H1 (cell line): ENCODE results near the gene C16orf95. TPM values are rescaled to one million over a fixed set of nuclear protein-coding genes. Genes with fewer than 3 reads are reported as not detected.

Source experiments
- CTCF ChIA-PET: fragments of 300-600 bp; sonication (Branson Sonifier 250); formaldehyde crosslinking; loops from one replicate; lab custom pipeline; 2021; ENCODE audit not compliant: partially characterized antibody; lab: Charles Lee
- POLR2A ChIA-PET: fragments of 300-600 bp; sonication (Branson Sonifier 250); formaldehyde crosslinking; loops from one replicate; lab custom pipeline; 2021; ENCODE audit warnings: inconsistent platforms; ENCODE audit not compliant: partially characterized antibody; lab: Charles Lee
- DNase-seq, 2 experiments: peaks; one replicate each; pipeline versions ENCODE4 v3.0.0 to v3.0.0-alpha.2; 2010 to 2022; ENCODE audit warnings: low spot score in 2 of 2, low read depth in 1 of 2, mixed read lengths in 1 of 2
- FAIRE-seq: peaks from 2 replicates; lab custom pipeline; 2011; peaks lifted over from hg19 to GRCh38; lab: Jason Lieb, UNC
- H2AFZ ChIP-seq: 2 replicates; pipeline ENCODE4 v1.8.1; 2012; ENCODE audit warnings: low read length, inconsistent platforms
- H2AK5ac ChIP-seq: 2 replicates; pipeline ENCODE4 v1.6.1; 2013; ENCODE audit warnings: low read depth, low read length
- H2BK120ac ChIP-seq: replicated peaks from 2 replicates; pipeline ENCODE3; 2013; ENCODE audit warnings: low read depth, low read length, inconsistent platforms
- H2BK12ac ChIP-seq: 2 replicates; pipeline ENCODE4 v1.6.1; 2013; ENCODE audit warnings: low read depth, low read length
- H2BK15ac ChIP-seq: 2 replicates; pipeline ENCODE4 v1.6.1; 2013; ENCODE audit warnings: low read length
- H2BK20ac ChIP-seq: 2 replicates; pipeline ENCODE4 v1.6.1; 2013; ENCODE audit warnings: low read length
- H2BK5ac ChIP-seq: 2 replicates; pipeline ENCODE4 v1.6.1; 2013; ENCODE audit warnings: low read depth, low read length
- H3K14ac ChIP-seq: 2 replicates; pipeline ENCODE4 v1.6.1; 2013; ENCODE audit warnings: inconsistent platforms; ENCODE audit not compliant: insufficient read length
- H3K18ac ChIP-seq: 2 replicates; pipeline ENCODE4 v1.6.1; 2013; ENCODE audit warnings: low read length; ENCODE audit errors: extremely low read depth
- H3K23ac ChIP-seq: 2 replicates; pipeline ENCODE4 v1.6.1; 2013; ENCODE audit warnings: inconsistent platforms; ENCODE audit not compliant: insufficient read length
- H3K23me2 ChIP-seq: 2 replicates; pipeline ENCODE4 v1.6.1; 2013; ENCODE audit warnings: low read depth, low read length
- H3K27ac ChIP-seq: 2 replicates; pipeline ENCODE4 v1.6.1; 2011; ENCODE audit warnings: low read depth, low read length, inconsistent platforms
- H3K27me3 ChIP-seq, 4 experiments: replicated peaks in 1 of 4; 1 replicate in 1 of 4; 2 replicates in 3 of 4; pipeline versions ENCODE4 v1.6.1 to v1.8.1; 2011 to 2013; ENCODE audit warnings: low read length in 3 of 4, mild to moderate bottlenecking in 3 of 4, inconsistent platforms in 2 of 4, mixed read lengths in 2 of 4, moderate library complexity in 1 of 4; ENCODE audit not compliant: control insufficient read depth in 3 of 4, insufficient read depth in 3 of 4; ENCODE audit errors: extremely low read depth in 1 of 4
- H3K36me3 ChIP-seq, 4 experiments: 2 replicates each; pipeline versions ENCODE4 v1.6.1 to v1.8.1; 2011 to 2013; ENCODE audit warnings: mild to moderate bottlenecking in 4 of 4, low read length in 3 of 4, moderate library complexity in 2 of 4, control low read depth in 1 of 4, inconsistent platforms in 1 of 4; ENCODE audit not compliant: insufficient read depth in 4 of 4, control insufficient read depth in 2 of 4
- H3K4ac ChIP-seq: replicated peaks from 2 replicates; pipeline ENCODE3; 2013; ENCODE audit warnings: low read length, low read depth, mixed read lengths, inconsistent platforms; ENCODE audit not compliant: insufficient read length
- H3K4me1 ChIP-seq, 4 experiments: replicated peaks in 1 of 4; 1 replicate in 1 of 4; 2 replicates in 3 of 4; pipeline versions ENCODE4 v1.6.1 to v1.8.1; 2011 to 2013; ENCODE audit warnings: low read length in 3 of 4, inconsistent platforms in 2 of 4, mixed read lengths in 1 of 4; ENCODE audit not compliant: insufficient read depth in 4 of 4, control insufficient read depth in 3 of 4
- H3K4me2 ChIP-seq, 2 experiments: 2 replicates each; pipeline versions ENCODE4 v1.6.1 to v1.8.1; 2011 to 2013; ENCODE audit warnings: low read depth in 2 of 2, low read length in 2 of 2, control low read depth in 1 of 2, inconsistent platforms in 1 of 2, mild to moderate bottlenecking in 1 of 2; ENCODE audit not compliant: insufficient read depth in 1 of 2
- H3K4me3 ChIP-seq, 4 experiments: fragments of 200-600, 300-600 bp in 1 of 4; sonication (generic), shearing (Covaris generic), sonication (Bioruptor Twin) in 1 of 4; 2 replicates each; pipeline versions ENCODE4 v1.5.1 to v1.8.1; 2011 to 2016; ENCODE audit warnings: low read length in 4 of 4, low read depth in 3 of 4, control low read depth in 2 of 4, inconsistent platforms in 2 of 4, mild to moderate bottlenecking in 2 of 4, mixed read lengths in 1 of 4, moderate library complexity in 1 of 4; ENCODE audit not compliant: insufficient read depth in 2 of 4; ENCODE audit errors: extremely low read depth in 1 of 4
- H3K56ac ChIP-seq: replicated peaks from 2 replicates; pipeline ENCODE3; 2013; ENCODE audit warnings: low read depth, mild to moderate bottlenecking, mixed read lengths, low read length, inconsistent platforms; ENCODE audit not compliant: insufficient read length
- H3K79me1 ChIP-seq: 2 replicates; pipeline ENCODE4 v1.6.1; 2013; ENCODE audit warnings: low read depth, low read length, control low read depth
- H3K79me2 ChIP-seq, 2 experiments: 2 replicates each; pipeline versions ENCODE4 v1.6.1 to v1.8.1; 2012 to 2013; ENCODE audit warnings: low read length in 2 of 2, mild to moderate bottlenecking in 2 of 2, inconsistent platforms in 1 of 2; ENCODE audit not compliant: insufficient read depth in 2 of 2, control insufficient read depth in 1 of 2
- H3K9ac ChIP-seq, 4 experiments: replicated peaks in 1 of 4; 1 replicate in 1 of 4; 2 replicates in 3 of 4; pipeline versions ENCODE4 v1.6.1 to v1.8.1; 2011 to 2013; ENCODE audit warnings: low read depth in 3 of 4, low read length in 3 of 4, control low read depth in 2 of 4, mild to moderate bottlenecking in 2 of 4, moderate library complexity in 2 of 4, inconsistent platforms in 1 of 4; ENCODE audit errors: extremely low read depth in 1 of 4
- H3K9me3 ChIP-seq, 2 experiments: 2 replicates each; pipeline versions ENCODE4 v1.6.1 to v1.8.1; 2012 to 2013; ENCODE audit warnings: mild to moderate bottlenecking in 2 of 2, moderate library complexity in 2 of 2, control low read depth in 1 of 2, inconsistent platforms in 1 of 2, low read depth in 1 of 2, low read length in 1 of 2, mixed read lengths in 1 of 2; ENCODE audit not compliant: insufficient read depth in 2 of 2
- H4K20me1 ChIP-seq, 2 experiments: replicated peaks in 1 of 2; 2 replicates each; pipeline versions ENCODE3 to v1.8.1; 2011 to 2013; ENCODE audit warnings: inconsistent platforms in 2 of 2, low read length in 2 of 2, mild to moderate bottlenecking in 1 of 2; ENCODE audit not compliant: insufficient read depth in 2 of 2, control insufficient read depth in 1 of 2
- H4K5ac ChIP-seq: 2 replicates; pipeline ENCODE4 v1.6.1; 2013; ENCODE audit warnings: low read length, low read depth, mixed read lengths, inconsistent platforms; ENCODE audit not compliant: insufficient read length
- H4K8ac ChIP-seq: 2 replicates; pipeline ENCODE4 v1.8.0; 2013; ENCODE audit warnings: mild to moderate bottlenecking, moderate library complexity, low read length, inconsistent platforms; ENCODE audit not compliant: insufficient read depth; ENCODE audit errors: extremely low read depth
- H4K91ac ChIP-seq: replicated peaks from 2 replicates; pipeline ENCODE3; 2013; ENCODE audit warnings: low read length, mixed read lengths, inconsistent platforms; ENCODE audit not compliant: insufficient read length
- BCL11A ChIP-seq, 2 experiments: IDR thresholded peaks; one replicate each; pipeline ENCODE4 v1.6.1; 2011; ENCODE audit warnings: low read depth in 2 of 2, low read length in 2 of 2, mild to moderate bottlenecking in 2 of 2
- EGR1 ChIP-seq: IDR thresholded peaks from 2 replicates; pipeline ENCODE4 v1.6.1; 2011; ENCODE audit warnings: low read depth, low read length, borderline replicate concordance
- HDAC2 ChIP-seq, 2 experiments: fragments of 300-600 bp in 1 of 2; sonication (generic) in 1 of 2; IDR thresholded peaks; 2 replicates each; pipeline ENCODE4 v1.6.1; 2011 to 2012; ENCODE audit warnings: low read depth in 2 of 2, low read length in 2 of 2, mild to moderate bottlenecking in 2 of 2, moderate library complexity in 2 of 2, borderline replicate concordance in 1 of 2, inconsistent platforms in 1 of 2
- KDM1A ChIP-seq: fragments of 200-600, 300-600 bp; sonication (generic); IDR thresholded peaks from 2 replicates; pipeline ENCODE4 v1.7.1; 2016; ENCODE audit warnings: mild to moderate bottlenecking, low read length, borderline replicate concordance
- NRF1 ChIP-seq: IDR thresholded peaks from 2 replicates; pipeline ENCODE4 v1.6.1; 2011; ENCODE audit warnings: mild to moderate bottlenecking, low read depth, low read length, improper control_type of control experiment
- POLR2A ChIP-seq, 2 experiments: IDR thresholded peaks; 1 replicate in 1 of 2; 2 replicates in 1 of 2; pipeline ENCODE4 v1.6.1; 2011; ENCODE audit warnings: low read depth in 2 of 2, low read length in 2 of 2, mild to moderate bottlenecking in 2 of 2; ENCODE audit errors: control extremely low read depth in 1 of 2
- POLR2AphosphoS5 ChIP-seq: IDR thresholded peaks from 2 replicates; pipeline ENCODE4 v1.6.1; 2011; ENCODE audit warnings: low read depth, low read length
- POU5F1 ChIP-seq: IDR thresholded peaks from 2 replicates; pipeline ENCODE4 v1.6.1; 2011; ENCODE audit warnings: low read depth, mild to moderate bottlenecking, low read length, moderate library complexity
- RBBP5 ChIP-seq: IDR thresholded peaks from 2 replicates; pipeline ENCODE4 v1.7.1; 2012; ENCODE audit warnings: low read depth, mild to moderate bottlenecking, inconsistent platforms, low read length, moderate library complexity, borderline replicate concordance
- RFX5 ChIP-seq: IDR thresholded peaks from 2 replicates; pipeline ENCODE4 v1.6.1; 2011; ENCODE audit warnings: low read depth, low read length, improper control_type of control experiment, borderline replicate concordance
- TCF12 ChIP-seq: IDR thresholded peaks from 2 replicates; pipeline ENCODE4 v1.6.1; 2011; ENCODE audit warnings: low read depth, mild to moderate bottlenecking, low read length
- WGBS, 2 experiments: shearing (Covaris generic) in 1 of 2; methylation state at CpG; one replicate each; pipeline versions ENCODE4 v1.1.6 to v1.1.7; 2013 to 2015; ENCODE audit warnings: low lambda C conversion rate in 2 of 2, mixed read lengths in 2 of 2, inconsistent platforms in 1 of 2, low coverage in 1 of 2, missing lambda C conversion rate in 1 of 2; ENCODE audit not compliant: insufficient replicate concordance in 2 of 2, insufficient coverage in 1 of 2, insufficient read length in 1 of 2; ENCODE audit errors: extremely low coverage in 1 of 2, missing lambda C conversion rate in 1 of 2; 5-methylcytosine and 5-hydroxymethylcytosine counted together
- polyA plus RNA-seq, 7 experiments: library from polyadenylated mRNA; depleted of rRNA in 3 of 7; stranded (reverse) in 5 of 7; unstranded in 2 of 7; fragments of >200 nt in 5 of 7; fragments of 200-250 nt in 2 of 7; gene quantifications; 1 replicate in 5 of 7; 2 replicates in 1 of 7; 4 replicates in 1 of 7; pipeline versions ENCODE4 v1.2.1 to v1.2.3, GENCODE V29; 2011 to 2013; ENCODE audit warnings: missing spikeins in 2 of 7, mixed read lengths in 2 of 7
- total RNA-seq: library from RNA; stranded (reverse); fragmentation: NEBNext Ultra II Directional; extraction: Animal tissue kit (Norgen Biotek cat#: 25700); gene quantifications from 2 replicates; pipeline ENCODE4 v1.2.1, GENCODE V29; 2021
- TF ChIP-seq, protein P1 (sequence below): IDR thresholded peaks from 2 replicates; pipeline ENCODE4 v1.6.1; 2011; ENCODE audit warnings: low read length, improper control_type of control experiment
- TF ChIP-seq, protein P2 (sequence below): IDR thresholded peaks from 2 replicates; pipeline ENCODE4 v1.6.1; 2011; ENCODE audit warnings: low read depth, mild to moderate bottlenecking, low read length; ENCODE audit not compliant: insufficient read depth

C16orf95 gene
- total and polyA plus RNA-seq, 2 of the 8 experiments (the other 6 are each of a cell fraction or from before 2014, with no cell fraction given): 5.0 to 5.4 TPM

DNA sequence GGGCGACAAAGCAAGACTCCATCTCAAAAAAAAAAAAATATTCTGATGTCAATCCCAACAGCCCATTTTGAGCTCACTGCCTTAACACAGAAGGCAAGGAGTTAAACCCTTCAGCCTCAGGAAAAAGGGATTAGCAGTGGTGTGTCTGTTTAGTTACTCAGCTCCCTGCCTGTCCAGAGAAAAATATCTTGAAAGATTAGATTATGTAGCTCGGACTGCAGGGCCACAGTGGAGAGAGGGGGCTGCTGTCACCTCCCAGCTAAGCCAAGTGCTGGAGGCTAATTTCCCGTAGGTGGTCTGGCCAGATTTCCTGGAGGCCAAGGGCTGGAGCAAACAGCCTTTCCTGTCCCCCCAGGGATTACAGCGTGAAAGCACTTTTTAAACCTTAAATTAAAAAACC lies 50.3 kb downstream of the C16orf95 start:
- Histone ChIP-seq H3K9ac (no peak overlapping the region), H3K4me1 (no peaks in the 10 kb centered on the region), H2BK20ac (no peak overlapping the region), H3K79me1 (no peaks in the 10 kb centered on the region), H3K36me3 (no peaks in the 10 kb centered on the region), H4K20me1 (no peaks in the 10 kb centered on the region), H2BK12ac (no peak overlapping the region), H3K4me2 (no peak overlapping the region), H4K91ac (no peak overlapping the region), H3K27me3 (no peaks in the 10 kb centered on the region), H3K79me2 (no peaks in the 10 kb centered on the region), H2BK15ac (no peak overlapping the region), H2AFZ (no peak overlapping the region), H4K5ac (no peak overlapping the region), H2AK5ac (no peak overlapping the region), H3K23me2 (no peaks in the 10 kb centered on the region; the same call in 1 of the 2 replicates), H3K18ac (no peak overlapping the region), H3K4me3 (no peak overlapping the region), H2BK120ac (no peak overlapping the region), H3K9me3 (no peaks in the 10 kb centered on the region), H3K23ac (no peak overlapping the region), H3K27ac (no peak overlapping the region), H2BK5ac (no peak overlapping the region), H3K4ac (no peak overlapping the region), H4K8ac (no peak overlapping the region), H3K14ac (no peak overlapping the region), H3K56ac (no peak overlapping the region)
- CTCF ChIA-PET: interaction anchor here (0.6 to 10.7 kb wide), 5 partner anchors 9 to 50 kb away, joined by 3 to 62 read pairs (median 5); no protein-coding TSS in a partner anchor
- POLR2A ChIA-PET: no interaction called here
- DNase-seq (no peak), FAIRE-seq (no peak)
- WGBS, 2 experiments: 90% methylated on average over 3 of the region's 4 CpGs; no CpG with 5 or more reads in 1 of the 2 experiments
- no peak for TF ChIP-seq POU5F1
- TF ChIP-seq TCF12: no peak
- TF ChIP-seq HDAC2 (IDR thresholded peaks at IDR 0.05; ENCODE audit: borderline replicate concordance in 1 of 2, low read depth in 2 of 2, low read length in 2 of 2): no peak
- no peak for TF ChIP-seq RBBP5
- TF ChIP-seq POLR2AphosphoS5: no peak
- no peak for TF ChIP-seq KDM1A
- TF ChIP-seq, protein P1, sequence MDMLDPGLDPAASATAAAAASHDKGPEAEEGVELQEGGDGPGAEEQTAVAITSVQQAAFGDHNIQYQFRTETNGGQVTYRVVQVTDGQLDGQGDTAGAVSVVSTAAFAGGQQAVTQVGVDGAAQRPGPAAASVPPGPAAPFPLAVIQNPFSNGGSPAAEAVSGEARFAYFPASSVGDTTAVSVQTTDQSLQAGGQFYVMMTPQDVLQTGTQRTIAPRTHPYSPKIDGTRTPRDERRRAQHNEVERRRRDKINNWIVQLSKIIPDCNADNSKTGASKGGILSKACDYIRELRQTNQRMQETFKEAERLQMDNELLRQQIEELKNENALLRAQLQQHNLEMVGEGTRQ: no peak
- TF ChIP-seq RFX5: no peak
- TF ChIP-seq, protein P2, sequence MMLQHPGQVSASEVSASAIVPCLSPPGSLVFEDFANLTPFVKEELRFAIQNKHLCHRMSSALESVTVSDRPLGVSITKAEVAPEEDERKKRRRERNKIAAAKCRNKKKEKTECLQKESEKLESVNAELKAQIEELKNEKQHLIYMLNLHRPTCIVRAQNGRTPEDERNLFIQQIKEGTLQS: no peak
- no peak for TF ChIP-seq BCL11A (IDR thresholded peaks at IDR 0.05; ENCODE audit: low read depth in 2 of 2, low read length in 2 of 2)
- no peak for TF ChIP-seq POLR2A (IDR thresholded peaks at IDR 0.05; ENCODE audit: control extremely low read depth in 1 of 2, low read depth in 2 of 2, low read length in 2 of 2)
- TF ChIP-seq NRF1: no peak
- no peak for TF ChIP-seq EGR1
